Calu3 (cell line): ENCODE results near the gene BCL11A. TPM values are rescaled to one million over a fixed set of nuclear protein-coding genes. Genes with fewer than 3 reads are reported as not detected.

Experiments
- BruUV-seq: library from RNA; stranded (reverse); fragments of 400-500 nt; replicated peaks from 2 replicates; lab custom pipeline; 2021; lab: Mats Ljungman, UMichigan
- CTCF ChIA-PET: fragments of 300-600 bp; sonication (Branson Sonifier 250); formaldehyde crosslinking; loops from one replicate; lab custom pipeline; 2022; ENCODE audit warnings: antibody characterized with exemption; lab: Charles Lee
- DNase-seq: peaks from one replicate; pipeline ENCODE4 v3.0.0; 2022
- H3K27ac Mint-ChIP-seq: one replicate; pipeline ENCODE4 v1.8.0; 2022; ENCODE audit warnings: mixed read lengths; ENCODE audit not compliant: unreplicated experiment
- H3K27me3 Mint-ChIP-seq: one replicate; pipeline ENCODE4 v1.8.0; 2022; ENCODE audit warnings: mixed read lengths; ENCODE audit not compliant: unreplicated experiment
- H3K36me3 Mint-ChIP-seq: one replicate; pipeline ENCODE4 v1.8.0; 2022; ENCODE audit warnings: mild to moderate bottlenecking, moderate library complexity, mixed read lengths; ENCODE audit not compliant: insufficient read depth, unreplicated experiment
- H3K4me1 Mint-ChIP-seq: one replicate; pipeline ENCODE4 v1.8.0; 2022; ENCODE audit warnings: mild to moderate bottlenecking, low read depth, mixed read lengths; ENCODE audit not compliant: unreplicated experiment
- H3K4me3 Mint-ChIP-seq: one replicate; pipeline ENCODE4 v1.8.0; 2022; ENCODE audit warnings: mild to moderate bottlenecking, low read depth, moderate library complexity, mixed read lengths; ENCODE audit not compliant: unreplicated experiment
- H3K9me3 Mint-ChIP-seq: one replicate; pipeline ENCODE4 v1.8.0; 2022; ENCODE audit warnings: low read depth, mixed read lengths; ENCODE audit not compliant: unreplicated experiment
- CTCF ChIP-seq: fragments of 200-600 bp; IDR thresholded peaks from one replicate; pipeline ENCODE4 v1.8.0; 2022; ENCODE audit warnings: antibody characterized with exemption; ENCODE audit not compliant: unreplicated experiment
- intact Hi-C: fragments of 100-400 bp; cut with micrococcal nuclease; formaldehyde crosslinking; loops from one replicate; pipeline ENCODE4 v1.10.0; 2022; ENCODE audit not compliant: unreplicated experiment
- total RNA-seq: library from RNA; stranded (reverse); gene quantifications from 2 replicates; pipeline ENCODE4 v1.2.3, GENCODE V29; 2022

The BCL11A gene
- total RNA-seq, 1 experiment from 2014 or later = 8.5 TPM

DNA sequence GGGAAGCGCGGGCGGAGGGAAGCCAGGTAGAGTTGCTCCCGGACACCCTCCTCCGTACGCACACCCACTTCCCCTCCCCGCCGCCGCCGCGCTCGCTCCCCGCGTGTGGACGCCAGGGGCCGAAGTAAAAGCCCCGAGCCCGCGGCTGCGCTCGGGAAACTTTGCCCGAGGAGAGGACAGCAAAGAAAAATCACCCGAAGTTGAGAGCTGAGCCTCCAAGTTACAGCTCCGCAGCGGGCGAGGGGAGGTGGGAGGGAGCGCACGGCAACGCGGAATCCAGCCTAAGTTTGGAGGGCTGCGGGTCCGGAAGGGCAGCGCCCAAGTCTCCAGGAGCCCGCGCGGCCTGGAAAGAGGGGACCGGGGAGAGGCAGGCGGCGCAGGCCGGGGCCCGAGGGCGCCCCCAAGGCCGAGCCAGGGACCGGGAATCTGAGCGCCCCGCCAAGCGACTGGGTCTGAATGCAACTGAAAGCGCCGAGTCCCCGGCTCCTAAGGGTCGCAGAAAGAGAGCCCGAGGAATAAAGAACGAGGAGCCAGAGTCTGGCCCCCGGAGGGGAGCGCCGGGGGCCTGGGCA, 706 bp upstream of the BCL11A start:
- Mint-ChIP-seq H3K9me3 (no peaks in the 10 kb centered on the region), H3K4me1 (peaks cover 33% of the 10 kb centered on the region), H3K36me3 (peaks cover 51% of the 10 kb centered on the region), H3K4me3 (peak overlapping the region; percentile 83), H3K27ac (peak overlapping the region; percentile 60), H3K27me3 (peaks cover 80% of the 10 kb centered on the region)
- no peak for TF ChIP-seq CTCF
- BruUV-seq = no TSS peak
- peak; percentile 39 for DNase-seq
- intact Hi-C loops = loop anchor here (5.0 to 10.0 kb wide), 3 partner anchors 57 to 1527 kb away; no protein-coding TSS in a partner anchor
- CTCF ChIA-PET = no interaction called here

- Mint-ChIP-seq H3K36me3 (peaks cover 55% of the 10 kb centered on the region), H3K27me3 (peaks cover 86% of the 10 kb centered on the region), H3K4me1 (peaks cover 33% of the 10 kb centered on the region), H3K27ac (peak overlapping the region; percentile 60), H3K4me3 (peak overlapping the region; percentile 83), H3K9me3 (no peaks in the 10 kb centered on the region)
- CTCF ChIA-PET = interaction anchor here (0.7 kb wide), 1 partner anchor 112 kb away, joined by 4 read pairs; no protein-coding TSS in a partner anchor
- TF ChIP-seq CTCF = no peak
- BruUV-seq = TSS peak; percentile 50
- no peak for DNase-seq
- intact Hi-C loops = loop anchor here (5.0 to 10.0 kb wide), 3 partner anchors 56 to 1526 kb away; no protein-coding TSS in a partner anchor
Observed at GRCh38 chr2:60552851-60553494, 481 bp downstream of the BCL11A start.

- Mint-ChIP-seq H3K4me3 (peak overlapping the region; percentile 83), H3K9me3 (no peaks in the 10 kb centered on the region), H3K27ac (no peak overlapping the region), H3K4me1 (peaks cover 29% of the 10 kb centered on the region), H3K36me3 (peaks cover 55% of the 10 kb centered on the region), H3K27me3 (peaks cover 87% of the 10 kb centered on the region)
- DNase-seq = no peak
- intact Hi-C loops = loop anchor here (5.0 to 10.0 kb wide), 3 partner anchors 55 to 1525 kb away; no protein-coding TSS in a partner anchor
- no peak for TF ChIP-seq CTCF
- BruUV-seq = no TSS peak
- CTCF ChIA-PET = interaction anchor here (0.7 kb wide), 1 partner anchor 111 kb away, joined by 4 read pairs; no protein-coding TSS in a partner anchor
Observed at GRCh38 chr2:60552078-60552850, 1.2 kb downstream of the BCL11A start.
